ENCODE measurements around the gene SMAD3. TPM values are rescaled to one million over a fixed set of nuclear protein-coding genes. Genes with fewer than 3 reads are reported as not detected.
"Not testable (repeated sequence)": the region's sequence is repeated elsewhere in the genome, so short reads cannot be mapped to it uniquely, and the experiment has no call there.

SMAD3 gene
- total RNA-seq, 1 donor from 2014 or later: 18.4 TPM

DNA sequence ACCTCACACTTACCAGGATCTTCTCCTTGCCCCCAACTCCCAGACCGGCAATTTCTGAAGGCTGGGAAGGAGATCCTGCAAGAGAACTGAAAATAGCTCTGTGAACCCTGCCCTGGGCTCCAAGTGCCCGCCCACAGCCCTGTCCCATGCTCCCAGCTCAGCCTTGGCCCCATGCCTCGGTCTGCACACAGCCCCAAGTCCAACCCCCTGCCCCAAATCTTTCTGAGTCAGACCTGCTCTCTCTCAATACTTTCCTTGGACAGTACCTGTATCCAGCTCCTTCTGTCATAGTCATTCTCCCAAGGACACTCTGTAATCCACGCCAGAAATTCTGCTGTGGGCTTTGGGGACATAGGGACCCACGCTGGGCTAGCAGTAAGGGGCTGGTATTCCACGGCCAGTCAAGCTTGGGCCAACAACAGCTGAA is 6.3 kb upstream of the SMAD3 start:
- intact Hi-C loops (cut with DNase I): no loop called here
- peak; percentile 78 for DNase-seq (ENCODE audit: low spot score)

- intact Hi-C loops (cut with DNase I): loop anchor here (10.0 kb wide), 1 partner anchor 193 kb away; the partner anchor contains the start of genes AAGAB and IQCH
- no peak for DNase-seq (ENCODE audit: low spot score)
Measured at GRCh38 chr15:67061811-67062368, 3.5 kb upstream of the SMAD3 start.

- intact Hi-C loops (cut with DNase I): loop anchor here (10.0 kb wide), 1 partner anchor 192 kb away; the partner anchor contains the start of genes AAGAB and IQCH
- DNase-seq (ENCODE audit: low spot score): no peak
Measured at GRCh38 chr15:67062369-67062985, 2.9 kb upstream of the SMAD3 start.

GRCh38 chr15:67063689-67064606 is 1.5 kb upstream of the SMAD3 start:
- intact Hi-C loops (cut with DNase I): loop anchor here (2.0 to 10.0 kb wide), 3 partner anchors 19 to 191 kb away; partner anchors contain the start of genes AAGAB and IQCH
- no peak for DNase-seq (ENCODE audit: low spot score)

DNA sequence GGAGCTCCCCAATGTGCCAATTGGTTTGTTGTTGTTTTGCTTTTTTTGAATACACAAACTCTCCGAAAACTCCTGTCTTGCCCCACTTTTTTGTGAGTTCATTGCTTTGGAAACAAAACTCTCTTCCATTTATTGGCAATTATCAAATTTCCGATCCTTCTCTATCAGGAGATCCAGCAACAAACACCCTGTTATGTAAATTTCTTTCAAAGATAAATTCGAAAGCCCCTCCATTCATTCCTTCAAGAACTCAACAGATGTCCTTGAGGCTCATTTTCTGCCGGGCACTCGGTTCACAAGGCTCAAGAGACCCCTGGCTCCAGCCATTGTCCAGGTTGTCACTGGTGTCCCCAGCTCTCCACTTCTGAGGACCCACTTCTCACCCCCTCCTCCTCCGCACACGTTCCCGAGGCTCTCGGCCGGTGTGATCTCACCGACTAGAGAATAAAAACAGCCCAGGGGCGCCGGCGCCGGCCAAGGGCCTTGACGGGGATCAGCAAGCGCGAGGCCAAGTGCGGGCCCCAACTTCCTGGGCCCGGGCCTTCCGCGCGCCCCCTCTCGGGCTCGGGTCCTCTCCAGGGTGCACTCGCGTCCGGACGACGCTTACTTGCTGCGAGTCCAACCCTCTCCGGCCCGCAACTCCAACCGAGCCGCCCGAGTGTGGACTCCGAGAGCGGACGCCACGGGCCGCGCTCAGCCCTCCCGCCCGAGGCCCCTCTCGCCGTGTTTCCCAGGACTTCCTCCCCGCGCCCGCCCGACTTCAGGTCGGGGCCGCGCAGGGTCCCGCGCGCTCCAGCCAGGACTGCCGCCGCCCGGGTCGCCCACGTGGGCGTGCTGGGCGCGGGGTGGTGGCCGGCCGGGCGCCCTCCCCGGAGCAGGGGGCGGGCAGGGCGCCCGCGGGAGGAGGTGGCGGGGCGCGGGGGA is 533 bp upstream of the SMAD3 start:
- intact Hi-C loops (cut with DNase I): loop anchor here (2.0 to 10.0 kb wide), 3 partner anchors 18 to 190 kb away; partner anchors contain the start of genes AAGAB and IQCH
- peak; percentile 79 for DNase-seq (ENCODE audit: low spot score)

- intact Hi-C loops (cut with DNase I): loop anchor here (10.0 kb wide), 1 partner anchor 189 kb away; the partner anchor contains the start of genes AAGAB and IQCH
- no peak for DNase-seq (ENCODE audit: low spot score)
Measured at GRCh38 chr15:67066041-67066958, 898 bp downstream of the SMAD3 start.

- no peak for DNase-seq (ENCODE audit: low spot score)
- intact Hi-C loops (cut with DNase I): loop anchor here (10.0 kb wide), 1 partner anchor 188 kb away; the partner anchor contains the start of genes AAGAB and IQCH
Measured at GRCh38 chr15:67066959-67067853, 1.8 kb downstream of the SMAD3 start.

DNA sequence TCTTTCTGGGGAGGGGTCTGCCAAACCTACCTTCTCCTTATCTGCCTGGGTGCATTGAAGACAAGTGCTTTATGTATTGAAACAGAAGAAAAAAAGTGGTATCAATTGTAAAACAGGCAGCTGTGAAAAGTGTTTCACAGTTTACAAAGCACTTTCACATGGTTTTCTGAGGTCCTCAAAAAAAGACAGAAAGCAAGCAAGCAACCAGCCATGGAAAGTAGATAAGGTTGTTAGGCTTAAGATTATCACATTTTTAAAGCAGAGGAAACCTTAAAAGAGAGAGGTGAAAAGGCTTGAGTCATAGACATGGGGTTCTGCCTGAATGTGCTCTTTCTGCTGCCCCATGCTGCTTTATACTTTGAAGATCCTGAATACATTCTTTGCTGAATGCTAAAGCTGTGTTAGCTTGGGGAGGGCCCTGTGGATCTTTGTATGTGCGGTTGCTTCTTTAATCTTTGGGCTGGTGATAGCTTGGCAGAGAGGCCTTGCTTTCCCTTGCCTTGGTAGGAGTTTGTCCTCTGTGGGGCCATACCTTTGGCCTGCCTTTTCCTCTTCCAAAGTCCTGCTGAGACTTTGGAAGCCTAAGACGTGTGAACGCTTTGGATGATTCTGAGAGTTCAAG is 2.6 kb downstream of the SMAD3 start:
- intact Hi-C loops (cut with DNase I): loop anchor here (1.0 to 10.0 kb wide), 2 partner anchors 19 to 187 kb away; partner anchors contain the start of genes AAGAB and IQCH
- DNase-seq (ENCODE audit: low spot score): no peak

DNA sequence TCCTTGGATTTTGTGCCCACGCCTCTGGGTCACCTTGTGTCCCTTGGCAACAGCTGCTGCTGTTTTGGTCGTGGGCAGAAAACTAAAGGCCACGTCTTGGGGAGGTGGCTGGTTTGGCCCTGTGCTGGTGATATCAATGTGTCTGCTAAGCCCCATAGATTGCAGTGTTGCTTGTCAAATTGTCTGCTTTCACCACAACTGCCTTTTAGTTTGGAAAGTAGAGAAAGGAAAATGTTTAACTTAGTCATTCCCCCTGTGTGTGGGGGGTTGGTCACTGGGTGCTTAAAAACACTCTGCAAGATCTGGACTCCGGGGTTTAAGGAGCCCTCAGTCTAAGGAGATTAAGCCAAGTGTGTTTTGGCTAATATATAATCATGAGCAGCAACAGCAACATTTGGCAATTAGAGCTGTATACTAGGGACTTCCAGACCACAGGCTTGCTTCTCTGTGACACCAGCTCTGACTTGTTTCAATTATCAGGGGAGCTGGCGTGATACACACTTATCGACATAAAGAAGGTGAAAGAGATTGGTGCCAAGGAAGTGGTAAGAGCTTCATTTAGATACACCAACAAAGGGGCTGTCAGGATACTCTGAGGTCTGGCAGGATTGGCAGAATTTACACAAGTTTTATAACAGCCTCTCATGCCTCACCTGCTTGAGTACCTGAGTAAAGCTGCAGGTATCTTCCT is 3.5 kb downstream of the SMAD3 start:
- intact Hi-C loops (cut with DNase I): loop anchor here (1.0 to 10.0 kb wide), 2 partner anchors 18 to 186 kb away; partner anchors contain the start of genes AAGAB and IQCH
- no peak for DNase-seq (ENCODE audit: low spot score)

- intact Hi-C loops (cut with DNase I): no loop called here
- no peak for DNase-seq (ENCODE audit: low spot score)
Measured at GRCh38 chr15:67070150-67070549, 4.7 kb downstream of the SMAD3 start.

DNA sequence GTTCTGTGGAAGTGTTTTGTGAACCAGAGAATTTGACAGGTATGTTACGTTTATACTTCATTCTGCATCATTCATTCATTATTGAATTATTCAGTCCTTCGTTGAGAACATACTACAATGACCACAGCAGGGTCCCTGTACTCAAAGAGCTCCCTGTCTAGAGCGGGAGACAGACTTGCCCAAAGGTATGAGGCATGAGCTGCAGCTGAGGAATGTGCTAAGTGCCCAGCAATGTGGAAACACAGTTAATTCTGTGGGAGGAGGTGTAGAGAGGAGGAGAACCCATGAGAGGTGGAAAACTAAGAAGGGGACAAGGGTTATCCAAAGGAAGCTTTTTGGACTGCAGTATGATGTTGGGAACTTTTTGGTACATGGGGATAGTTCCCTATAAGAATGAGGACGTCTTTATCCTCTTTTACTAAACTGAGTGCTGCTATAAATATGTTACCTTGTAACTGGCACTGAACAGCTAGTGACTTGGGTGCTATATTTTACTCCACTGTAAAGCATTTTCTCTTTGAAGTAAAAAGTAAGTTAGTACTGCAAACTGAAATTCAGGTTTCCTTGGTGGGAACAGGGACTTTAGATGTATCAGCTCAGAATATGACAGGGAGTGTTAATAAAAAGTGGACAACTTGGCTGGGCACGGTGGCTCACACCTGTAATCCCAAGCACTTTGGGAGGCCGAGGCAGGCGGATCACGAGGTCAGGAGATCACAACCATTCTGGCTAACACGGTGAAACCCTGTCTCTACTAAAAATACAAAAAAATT is 5.7 kb downstream of the SMAD3 start:
- DNase-seq (ENCODE audit: low spot score): no peak
- intact Hi-C loops (cut with DNase I): no loop called here

GRCh38 chr15:67072442-67072841 is 7.0 kb downstream of the SMAD3 start:
- DNase-seq (ENCODE audit: low spot score): no peak
- intact Hi-C loops (cut with DNase I): no loop called here

GRCh38 chr15:67072958-67073357 is 7.6 kb downstream of the SMAD3 start:
- DNase-seq (ENCODE audit: low spot score): no peak
- intact Hi-C loops (cut with DNase I): no loop called here

DNA sequence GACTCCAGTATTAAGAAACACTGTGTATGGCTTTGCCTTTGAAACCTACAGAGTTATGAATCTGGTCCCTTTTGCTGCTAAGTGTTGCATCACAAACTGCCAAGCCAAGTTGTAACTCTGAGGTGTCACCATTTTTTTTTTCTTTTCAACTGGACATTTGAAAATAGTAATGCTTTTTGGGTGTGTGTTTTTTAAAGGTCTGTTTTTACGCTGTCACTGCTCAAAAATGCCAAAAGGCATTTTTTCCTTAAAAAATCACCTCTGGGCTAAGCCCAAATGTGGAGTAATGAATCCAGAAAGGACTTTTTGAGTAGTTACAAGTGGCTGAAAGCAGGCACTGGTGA is 9.5 kb downstream of the SMAD3 start:
- no peak for DNase-seq (ENCODE audit: low spot score)
- intact Hi-C loops (cut with DNase I): no loop called here

- intact Hi-C loops (cut with DNase I); DNase-seq (ENCODE audit: low spot score): not testable (repeated sequence)
Measured at GRCh38 chr15:67075555-67076135, 10.2 kb downstream of the SMAD3 start.
